ENCODE measurements around the gene TMEM94.

DNA sequence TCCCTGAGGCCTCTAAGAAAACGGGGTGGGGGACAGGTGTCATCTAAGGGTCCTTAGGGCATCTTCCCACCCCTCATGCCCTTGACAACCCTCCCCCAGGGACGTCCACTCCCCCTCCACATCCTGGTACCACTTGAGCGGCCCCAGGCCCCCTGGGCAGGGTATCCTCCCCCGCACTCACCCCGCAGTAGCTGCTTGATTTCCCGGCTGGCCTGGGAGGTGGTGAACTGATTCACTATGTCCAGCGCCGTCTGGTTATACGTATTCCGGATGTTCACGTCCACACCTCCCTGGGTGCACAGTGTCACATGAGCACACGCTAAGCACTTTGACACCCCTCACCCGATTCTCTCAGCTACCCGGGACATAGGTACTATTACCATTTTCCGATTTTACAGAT, 49.2 kb downstream of the TMEM94 start:
- TF ChIP-seq EZH2 (IDR thresholded peaks at IDR 0.05) (no peak), POLR2AphosphoS5 (IDR thresholded peaks at IDR 0.05; ENCODE audit: borderline replicate concordance, low read depth, low read length) (no peak)
